ENCODE measurements around the gene ERN2. TPM values are rescaled to one million over a fixed set of nuclear protein-coding genes. Genes with fewer than 3 reads are reported as not detected.

Gene ERN2
- total and polyA plus RNA-seq, 2 of the 4 experiments (the other 2 are of a cell fraction): 0.39 to 0.54 TPM

DNA sequence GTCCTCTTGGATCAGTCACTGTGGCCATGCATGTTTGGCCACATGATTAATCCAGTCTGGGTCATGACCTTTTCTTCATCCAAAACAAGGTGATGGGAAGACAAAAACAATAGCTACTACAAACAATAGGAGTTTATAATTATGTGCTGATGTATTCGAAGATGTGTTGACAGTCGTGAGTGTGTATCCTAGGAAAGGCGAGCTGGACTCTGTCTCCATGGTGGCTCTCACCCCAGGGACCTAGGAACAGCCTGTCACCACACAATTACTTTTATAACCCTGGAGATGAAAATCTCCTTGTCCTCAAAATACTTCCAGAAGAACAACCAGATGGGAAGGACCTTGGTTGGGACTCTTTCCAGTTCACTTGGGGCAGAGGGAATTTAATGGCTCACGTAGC lies 44.1 kb downstream of the ERN2 start:
- intact Hi-C loops (cut with micrococcal nuclease): loop anchor here (10.0 kb wide), 1 partner anchor 836 kb away; no protein-coding TSS in a partner anchor
- H3K4ac ChIP-seq (ENCODE audit: low read depth, low read length): peak overlapping the region; percentile 84
- no peak overlapping the region for H4K91ac ChIP-seq (ENCODE audit: insufficient read depth, low read depth, low read length)
- H2BK20ac ChIP-seq (ENCODE audit: low read depth, low read length): peak overlapping the region; percentile 64
- dilution Hi-C loops (cut with HindIII; ENCODE audit: low sequenced_read_pairs, unreplicated experiment): no loop called here
- H3K9me1 ChIP-seq (ENCODE audit: insufficient read depth, low read length): peaks cover 31% of the 10 kb centered on the region
- peaks cover 29% of the 10 kb centered on the region for H3K4me1 ChIP-seq (ENCODE audit: control insufficient read depth, insufficient read depth, low read length)
- no peak overlapping the region for H3K4me2 ChIP-seq (ENCODE audit: low read depth, low read length)
- BruUV-seq (replicated peaks): no TSS peak
- H3K14ac ChIP-seq (replicated peaks; ENCODE audit: low read depth, low read length): peak overlapping the region; percentile 34
- H4K5ac ChIP-seq (ENCODE audit: low read depth, low read length): peak overlapping the region; percentile 69; the same call in 1 of the 2 replicates
- H3K27me3 ChIP-seq (ENCODE audit: control insufficient read depth, insufficient read depth, low read length): no peaks in the 10 kb centered on the region
- no peak for TF ChIP-seq CHD1 (IDR thresholded peaks at IDR 0.05; ENCODE audit: low read depth, low read length)
- TF ChIP-seq FOS (IDR thresholded peaks at IDR 0.05; ENCODE audit: low read depth, low read length): no peak
- TF ChIP-seq CEBPB (IDR thresholded peaks at IDR 0.05; ENCODE audit: low read depth, low read length): no peak
- TF ChIP-seq RFX5 (IDR thresholded peaks at IDR 0.05; ENCODE audit: low read depth, low read length): no peak
- no peak for TF ChIP-seq MAZ (IDR thresholded peaks at IDR 0.05; ENCODE audit: borderline replicate concordance, low read depth, low read length)
- no peak for TF ChIP-seq BHLHE40 (IDR thresholded peaks at IDR 0.05; ENCODE audit: low read depth, low read length)
- no peak for TF ChIP-seq NFE2L2 (IDR thresholded peaks at IDR 0.05; ENCODE audit: low read depth, low read length)
- TF ChIP-seq POLR2A (IDR thresholded peaks at IDR 0.05; ENCODE audit: low read depth, low read length): no peak
- ChIA-PET POLR2A (ENCODE audit: unreplicated experiment) (no interaction called here), CTCF (interaction anchor here (1.6 to 1.8 kb wide), 2 partner anchors 9 to 59 kb away, joined by 4 to 7 read pairs; partner anchors contain the start of gene PLK1)
- peak overlapping the region; percentile 6 for H2BK5ac ChIP-seq (ENCODE audit: low read depth, low read length, poor library complexity, severe bottlenecking)
- peak overlapping the region; percentile 49; the same call in 1 of the 3 replicates for H2BK15ac ChIP-seq (ENCODE audit: low read depth, low read length)
- H2AFZ ChIP-seq (replicated peaks; ENCODE audit: low read length, poor library complexity): no peak overlapping the region
- ATAC-seq (ENCODE audit: low read depth): no peak
- peaks cover 24 to 48% of the 10 kb centered on the region in 2 experiments for H3K79me1 ChIP-seq (ENCODE audit: low read depth in 1 of 2, low read length in 2 of 2)
- peak overlapping the region; percentile 89; the same call in 1 of the 2 replicates for H3K27ac ChIP-seq (ENCODE audit: insufficient read depth, low read length)
- in situ Hi-C loops (cut with MboI; ENCODE audit: low sequenced_read_pairs): no loop called here
- H4K8ac ChIP-seq (ENCODE audit: low read depth in 2 of 2, low read length in 2 of 2): peak overlapping the region in 1 of 2 experiments; percentile 26; a peak in 1 of 4 replicates
- no peaks in the 10 kb centered on the region for H3K9me3 ChIP-seq (ENCODE audit: control insufficient read depth, insufficient read depth, low read length)
- no peak overlapping the region for H3K9ac ChIP-seq (ENCODE audit: low read depth, low read length)
- WGBS, 2 experiments (ENCODE audit: extremely low coverage in 2 of 2, insufficient read length in 1 of 2): no CpG with 5 or more reads among the region's 4 CpGs
- no peak overlapping the region for H3K56ac ChIP-seq (ENCODE audit: extremely low read depth, insufficient read depth, low read length)
- H3K23ac ChIP-seq (ENCODE audit: low read depth, low read length): peak overlapping the region; percentile 31; the same call in 1 of the 2 replicates
- peaks cover 17% of the 10 kb centered on the region; the same call in 1 of the 2 replicates for H4K20me1 ChIP-seq (ENCODE audit: insufficient read depth, low read length)
- peaks cover 38% of the 10 kb centered on the region for H3K36me3 ChIP-seq (ENCODE audit: control insufficient read depth, insufficient read depth, low read length)
- H3K4me3 ChIP-seq (ENCODE audit: insufficient read depth, low read depth, low read length): no peak overlapping the region
- peak overlapping the region; percentile 44 for H3K18ac ChIP-seq (ENCODE audit: low read depth, low read length)
- peak overlapping the region; percentile 43; the same call in 1 of the 2 replicates for H2BK120ac ChIP-seq (ENCODE audit: low read depth, low read length)
- no peak for DNase-seq
- H2AK9ac ChIP-seq (replicated peaks; ENCODE audit: low read depth, low read length, poor library complexity): no peak overlapping the region
- H2AK5ac ChIP-seq (ENCODE audit: low read depth, low read length): peak overlapping the region; percentile 81; the same call in 1 of the 2 replicates
